Measurements from ENCODE around the gene FTHL17.

FTHL17 gene

DNA sequence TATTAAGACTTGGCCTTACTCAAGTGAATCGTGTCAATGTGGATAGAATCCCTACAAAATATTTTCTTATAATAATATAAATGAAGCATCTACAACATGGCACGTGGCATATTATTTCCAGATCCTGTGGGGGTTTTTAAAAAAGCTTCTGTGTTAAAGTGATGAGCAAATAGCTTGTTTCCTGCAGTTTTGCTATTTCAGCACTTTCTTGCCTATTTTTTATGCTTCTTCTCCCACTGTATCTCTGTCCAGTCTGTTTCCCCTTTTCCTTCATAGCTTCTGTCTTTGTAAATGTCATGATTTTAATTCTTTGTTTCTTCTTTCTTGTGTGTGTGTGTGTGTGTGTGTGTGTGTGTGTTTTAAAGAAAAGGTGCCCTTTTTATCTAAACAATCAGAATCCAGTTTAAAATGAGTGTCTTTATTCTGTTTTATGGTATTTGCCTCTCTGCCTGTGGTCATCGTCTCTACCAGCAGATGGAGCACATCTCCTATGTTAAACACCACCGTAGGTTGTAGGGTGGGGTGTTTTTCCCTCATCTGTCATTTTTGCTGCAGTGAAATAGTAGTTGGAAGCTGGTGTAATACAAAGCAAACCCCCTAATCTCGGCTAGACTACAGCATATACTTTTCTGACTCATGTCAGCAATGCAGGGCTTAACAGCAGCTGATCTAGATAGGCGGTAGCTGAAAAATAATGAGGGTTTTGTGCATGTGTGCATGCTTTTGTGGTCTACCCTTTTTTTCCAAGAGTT, 33.1 kb downstream of the FTHL17 start:
- DNase-seq (ENCODE audit: low spot score), result peak; percentile 30

DNA sequence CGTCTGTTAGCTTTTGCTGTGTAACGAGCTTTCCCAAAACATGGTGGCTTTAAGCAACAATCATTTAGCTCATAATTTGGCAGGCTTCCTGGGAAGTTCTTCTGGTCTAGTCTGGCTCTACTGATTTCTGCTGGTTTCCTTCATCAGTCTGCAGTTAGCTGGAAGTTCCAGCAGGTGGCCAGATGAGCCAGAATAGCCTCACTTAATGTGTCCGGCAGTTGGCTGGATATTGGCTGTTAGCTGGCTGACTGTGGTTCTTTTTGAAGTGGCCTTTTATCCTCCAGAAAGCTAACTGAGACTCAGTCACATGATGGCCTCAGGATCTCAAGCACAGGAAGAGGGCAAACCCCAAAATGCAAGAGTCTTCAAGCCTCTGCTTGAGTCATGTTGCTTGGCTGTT, 34.9 kb downstream of the FTHL17 start:
- DNase-seq (ENCODE audit: low spot score), result peak; percentile 61

- DNase-seq (ENCODE audit: low spot score), result no peak
Observed at GRCh38 chrX:31027351-31027750, 44.5 kb downstream of the FTHL17 start.

GRCh38 chrX:31024866-31025265, 47.0 kb downstream of the FTHL17 start:
- DNase-seq (ENCODE audit: low spot score), result no peak

DNA sequence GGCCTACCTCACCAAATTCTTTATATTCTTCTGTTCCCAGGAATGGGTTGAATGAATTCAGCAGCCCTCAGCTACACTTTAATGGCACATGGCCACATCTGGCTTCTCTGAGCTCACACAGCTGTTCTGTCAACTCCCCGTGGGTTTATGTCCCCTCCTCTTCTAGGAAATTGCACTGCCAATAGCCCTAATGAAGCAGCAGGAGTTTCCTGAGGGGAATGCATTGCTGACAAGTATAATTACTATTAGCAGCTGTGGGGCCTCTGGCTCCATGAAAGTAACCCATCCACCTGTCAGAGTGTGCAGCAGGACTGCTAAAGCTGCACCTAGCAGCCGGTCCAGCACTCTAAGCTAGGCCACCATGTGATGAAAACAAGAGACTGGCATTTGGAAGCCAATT, 50.3 kb downstream of the FTHL17 start:
- no peak for DNase-seq (ENCODE audit: low spot score)

All from kidney tubule cell (primary cell).